Activated T-cell treated with anti-CD3 and anti-CD28 coated beads for 24 hours (primary cell): Measurements from ENCODE around the gene TGIF2.
A peak's percentile ranks its signal among the peaks of the same experiment; 100 is the strongest.

Source experiments
- DNase-seq: peaks from one replicate; pipeline ENCODE4 v3.0.0-alpha.2; 2020; ENCODE audit warnings: low read depth

The TGIF2 gene

GRCh38 chr20:36573103-36573797 is at the start of gene TGIF2:
Gene TGIF2 (plus strand): TSS chr20:36573597. CDS start chr20:36578775, 5,178 bp downstream.
- DNase-seq = peak; percentile 86

- no peak for DNase-seq
These were observed 47.6 kb upstream of the TGIF2 start for GRCh38 chr20:36525620-36526365.

GRCh38 chr20:36526521-36527011 is 46.8 kb upstream of the TGIF2 start:
- DNase-seq = no peak

DNA sequence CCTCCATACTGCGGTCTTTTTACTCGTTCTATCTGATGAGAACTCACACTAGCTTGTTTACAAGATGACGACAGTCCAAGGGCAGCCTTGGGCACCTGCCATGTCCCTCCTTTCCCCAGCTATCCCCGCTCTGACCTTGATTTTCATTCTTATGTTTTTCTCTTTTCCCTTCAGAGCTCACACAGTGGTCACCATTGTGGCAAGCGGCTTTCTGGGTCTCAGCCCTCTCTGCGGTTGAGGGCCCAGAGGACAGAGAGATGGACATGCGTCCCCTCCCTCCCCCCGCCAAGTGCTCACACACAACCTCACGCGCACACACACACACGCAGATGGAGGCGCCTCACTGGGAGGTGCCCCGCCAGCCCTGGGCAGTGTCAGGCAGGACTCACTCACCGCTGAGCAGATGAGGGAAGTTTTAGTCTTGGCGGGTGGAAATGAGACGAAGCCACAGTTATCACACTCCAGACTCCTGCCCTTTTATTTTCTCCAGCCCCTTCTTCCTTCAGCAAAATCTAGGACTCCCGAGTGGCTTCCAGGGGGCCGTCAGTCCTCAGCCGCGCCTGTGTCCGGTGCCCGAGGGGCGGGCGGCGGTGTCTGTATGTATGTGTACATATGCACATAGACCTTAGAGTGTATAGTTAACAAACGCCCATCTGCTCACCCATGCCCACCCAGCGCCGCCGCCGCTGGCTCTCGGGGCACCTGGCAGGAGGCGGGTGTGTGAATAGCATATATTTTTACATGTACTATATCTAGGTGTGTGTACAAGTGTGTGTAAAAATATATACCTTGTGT is 45.9 kb upstream of the TGIF2 start:
- DNase-seq = no peak

DNA sequence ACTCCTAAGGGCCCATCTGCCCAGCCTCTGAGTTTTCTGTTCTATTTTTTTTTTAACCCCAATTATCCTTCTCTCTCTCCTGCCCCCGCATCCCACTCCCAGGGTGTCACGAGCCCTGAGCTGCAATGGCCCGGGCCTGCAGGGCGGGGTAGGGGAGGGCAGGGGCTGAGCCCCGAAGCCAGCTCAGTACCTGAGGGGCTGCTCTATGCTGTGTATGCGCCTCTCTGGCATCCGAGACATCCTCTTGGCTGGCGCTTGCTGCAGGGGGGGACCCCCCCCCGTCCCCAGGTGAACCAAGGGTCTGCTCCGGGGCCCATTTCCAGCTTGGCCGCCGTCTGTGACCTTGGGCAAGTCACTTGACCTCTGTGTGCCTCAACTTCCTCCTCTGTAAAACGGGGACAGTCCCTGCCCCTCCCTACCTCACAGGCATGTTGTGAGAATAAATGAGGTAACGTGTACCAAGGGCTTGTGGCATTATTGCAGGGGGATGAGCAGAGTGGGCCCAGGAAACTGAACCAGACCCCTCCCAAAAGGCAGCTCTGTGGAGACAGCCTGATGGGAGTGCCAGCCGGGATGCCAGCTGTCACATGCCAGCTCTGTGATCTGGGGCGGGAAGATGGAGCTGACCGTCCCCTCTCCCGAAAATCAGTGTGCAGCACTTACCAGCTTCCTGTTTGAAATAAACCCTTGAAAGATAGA is 45.1 kb upstream of the TGIF2 start:
- DNase-seq = no peak

- DNase-seq = no peak
These were observed 44.5 kb upstream of the TGIF2 start for GRCh38 chr20:36528875-36529417.

- DNase-seq = no peak
These were observed 41.0 kb upstream of the TGIF2 start for GRCh38 chr20:36532388-36532787.

GRCh38 chr20:36532822-36533221 is 40.6 kb upstream of the TGIF2 start:
- no peak for DNase-seq

GRCh38 chr20:36538026-36538722 is 35.2 kb upstream of the TGIF2 start:
- no peak for DNase-seq

DNA sequence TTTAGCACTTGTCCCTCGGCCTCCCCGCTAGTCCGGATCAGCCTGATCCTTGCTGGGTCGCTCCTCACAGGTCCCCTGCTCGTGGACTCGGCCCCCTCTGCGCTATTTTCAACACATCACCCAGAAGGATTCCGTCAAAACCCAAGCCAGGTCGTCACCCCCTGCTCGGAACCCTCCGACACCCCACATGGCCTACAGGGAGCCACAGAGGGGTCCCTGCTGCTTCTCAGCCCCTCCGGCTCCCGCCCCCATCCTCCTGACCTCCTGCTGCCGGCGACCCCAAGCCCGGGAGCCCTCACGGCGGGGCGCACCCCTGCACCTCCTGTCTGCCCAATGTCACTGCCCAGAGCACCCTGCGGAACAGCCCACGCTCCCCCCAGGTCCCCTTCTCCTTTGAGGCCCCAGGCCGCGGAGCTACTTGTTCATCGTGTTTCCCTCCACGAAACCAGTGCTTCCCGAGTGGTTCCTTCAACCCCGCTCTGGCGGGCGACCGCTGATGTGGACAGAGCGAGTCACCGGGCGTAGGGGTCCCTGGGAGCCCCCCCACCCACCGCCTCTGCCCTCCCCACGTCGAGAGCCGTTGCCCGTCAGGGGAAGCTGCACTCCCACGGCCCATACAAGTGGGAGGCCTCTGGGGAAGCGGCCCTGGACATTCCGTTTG is 32.7 kb upstream of the TGIF2 start:
- no peak for DNase-seq

- no peak for DNase-seq
These were observed 32.1 kb upstream of the TGIF2 start, which contains the start of gene MYL9 for GRCh38 chr20:36541227-36541767. Gene MYL9 (plus strand): TSS chr20:36541519. CDS start chr20:36544885, 3,366 bp downstream.

GRCh38 chr20:36541768-36542488 is 31.5 kb upstream of the TGIF2 start:
- DNase-seq = no peak

DNA sequence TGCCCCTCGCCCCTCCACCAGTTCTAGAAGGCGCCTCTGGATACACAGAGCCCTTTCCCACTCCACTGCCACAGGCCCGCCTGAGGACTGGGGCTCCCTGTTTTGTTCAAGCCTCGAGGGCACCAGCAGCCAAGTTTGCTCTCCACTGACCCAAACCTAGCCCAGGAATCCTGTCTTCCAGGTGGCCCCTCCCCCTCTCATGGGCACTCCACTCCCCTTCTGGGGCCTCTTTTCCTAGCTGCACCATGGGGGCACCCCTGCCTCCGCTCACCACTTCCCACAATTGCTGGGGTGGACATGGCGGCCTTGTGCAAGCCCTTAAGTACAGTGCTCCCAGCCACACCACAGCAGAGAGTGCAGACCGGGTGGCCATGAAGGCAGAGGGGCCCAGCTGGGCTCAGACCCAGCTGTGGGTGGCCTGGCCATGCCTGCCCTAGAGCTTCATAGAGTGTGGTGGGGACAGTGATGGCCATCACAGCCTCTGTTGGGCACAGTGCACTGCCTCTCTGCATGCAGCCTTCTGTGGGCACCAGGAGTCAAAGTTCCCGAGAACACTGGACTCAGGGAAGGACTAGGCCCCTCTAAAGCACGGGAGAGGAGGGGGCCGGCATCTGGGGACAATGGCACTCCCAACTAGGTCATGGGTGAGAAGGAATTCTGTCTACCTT is 30.7 kb upstream of the TGIF2 start:
- no peak for DNase-seq

GRCh38 chr20:36543184-36544133 is 29.9 kb upstream of the TGIF2 start:
- DNase-seq = no peak

- DNase-seq = no peak
These were observed 29.0 kb upstream of the TGIF2 start for GRCh38 chr20:36544134-36545018.

DNA sequence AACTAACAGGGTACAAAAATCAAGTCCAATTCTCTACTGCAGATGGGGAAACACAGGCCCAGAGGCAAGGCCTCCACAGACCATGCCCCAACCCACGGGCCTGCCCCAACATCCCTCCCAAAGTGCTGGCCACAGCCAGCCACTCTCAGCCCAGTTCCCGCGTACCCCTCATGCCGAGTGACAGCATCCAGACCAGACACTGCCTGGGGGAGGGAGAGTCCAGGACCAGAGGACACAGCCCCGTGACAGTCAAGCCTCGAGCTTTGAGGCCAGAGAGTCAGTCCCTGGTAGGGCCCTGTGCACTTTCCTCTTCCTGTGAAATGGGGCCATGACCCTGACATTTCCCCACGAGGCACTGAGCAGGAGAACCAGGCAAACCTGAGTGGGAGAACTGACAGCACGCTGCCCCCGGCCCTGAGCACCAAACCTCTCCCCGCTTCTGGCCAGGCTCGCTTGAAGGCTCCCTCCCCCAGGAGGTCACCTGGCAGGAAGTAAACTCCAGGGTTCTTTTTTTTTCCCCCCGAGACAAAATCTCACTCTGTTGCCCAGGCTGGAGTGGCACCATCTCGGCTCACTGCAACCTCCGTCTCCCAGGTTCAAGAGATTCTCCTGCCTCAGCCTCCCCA is 27.2 kb upstream of the TGIF2 start:
- no peak for DNase-seq
